Measurements from ENCODE around the gene ACTN3. TPM values are rescaled to one million over a fixed set of nuclear protein-coding genes. Genes with fewer than 3 reads are reported as not detected.

Gene ACTN3
- total and polyA plus RNA-seq, 2 donors (not counting 1 experiment from before 2014, with no cell fraction given) = under 0.01 TPM; not detected in 1

DNA sequence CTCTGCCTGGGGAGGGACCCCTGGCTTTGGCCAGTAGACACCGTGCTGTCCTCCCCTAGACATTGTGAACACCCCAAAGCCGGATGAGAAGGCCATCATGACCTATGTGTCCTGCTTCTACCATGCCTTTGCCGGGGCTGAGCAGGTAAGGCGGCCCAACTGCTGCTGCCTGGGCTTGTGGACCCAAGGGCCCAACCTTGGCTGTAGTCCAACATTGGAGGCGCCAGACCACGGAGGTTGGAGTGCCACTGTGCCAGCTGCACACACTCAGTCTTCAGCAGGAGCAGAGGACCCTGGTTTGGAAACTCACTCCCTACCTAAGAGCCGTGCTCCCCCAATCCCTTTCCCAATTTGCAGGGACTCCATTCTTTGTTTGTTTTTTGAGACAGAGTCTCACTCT, 9.4 kb downstream of the ACTN3 start:
- DNase-seq (ENCODE audit: low read depth in 2 of 2) = no peak
- Histone ChIP-seq H3K79me2 (ENCODE audit: control insufficient read depth, insufficient read depth, low read length) (no peaks in the 10 kb centered on the region), H3K9ac (ENCODE audit: insufficient read depth, low read length) (no peak overlapping the region), H3K27ac (ENCODE audit: insufficient read depth, low read length) (no peak overlapping the region), H3K27me3 (ENCODE audit: control insufficient read depth, insufficient read depth, low read length) (peaks cover 16% of the 10 kb centered on the region), H3K4me3 (replicated peaks in 1 of 4; ENCODE audit: control extremely low read depth in 1 of 4, insufficient read depth in 1 of 4, low read depth in 3 of 4, low read length in 4 of 4) (no peak overlapping the region), H3K4me2 (ENCODE audit: extremely low read depth, insufficient read depth, low read length) (no peak overlapping the region), H3K36me3 (ENCODE audit: control insufficient read depth, insufficient read depth, low read length) (no peaks in the 10 kb centered on the region), H3K9me3 (ENCODE audit: control insufficient read depth, insufficient read depth, low read depth, low read length) (no peaks in the 10 kb centered on the region), H4K20me1 (ENCODE audit: control insufficient read depth, extremely low read depth, insufficient read depth, low read length) (no peaks in the 10 kb centered on the region), H3K4me1 (ENCODE audit: control insufficient read depth, extremely low read depth, insufficient read depth, low read length) (no peaks in the 10 kb centered on the region), H2AFZ (ENCODE audit: low read length) (no peak overlapping the region)
- no peak for TF ChIP-seq EZH2 (IDR thresholded peaks at IDR 0.05; ENCODE audit: low read length, missing control alignments)
- TF ChIP-seq, protein P1, sequence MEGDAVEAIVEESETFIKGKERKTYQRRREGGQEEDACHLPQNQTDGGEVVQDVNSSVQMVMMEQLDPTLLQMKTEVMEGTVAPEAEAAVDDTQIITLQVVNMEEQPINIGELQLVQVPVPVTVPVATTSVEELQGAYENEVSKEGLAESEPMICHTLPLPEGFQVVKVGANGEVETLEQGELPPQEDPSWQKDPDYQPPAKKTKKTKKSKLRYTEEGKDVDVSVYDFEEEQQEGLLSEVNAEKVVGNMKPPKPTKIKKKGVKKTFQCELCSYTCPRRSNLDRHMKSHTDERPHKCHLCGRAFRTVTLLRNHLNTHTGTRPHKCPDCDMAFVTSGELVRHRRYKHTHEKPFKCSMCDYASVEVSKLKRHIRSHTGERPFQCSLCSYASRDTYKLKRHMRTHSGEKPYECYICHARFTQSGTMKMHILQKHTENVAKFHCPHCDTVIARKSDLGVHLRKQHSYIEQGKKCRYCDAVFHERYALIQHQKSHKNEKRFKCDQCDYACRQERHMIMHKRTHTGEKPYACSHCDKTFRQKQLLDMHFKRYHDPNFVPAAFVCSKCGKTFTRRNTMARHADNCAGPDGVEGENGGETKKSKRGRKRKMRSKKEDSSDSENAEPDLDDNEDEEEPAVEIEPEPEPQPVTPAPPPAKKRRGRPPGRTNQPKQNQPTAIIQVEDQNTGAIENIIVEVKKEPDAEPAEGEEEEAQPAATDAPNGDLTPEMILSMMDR (conservative IDR thresholded peaks at IDR 0.05 in 1 of 2, IDR thresholded peaks at IDR 0.05 in 1 of 2; ENCODE audit: low read depth in 1 of 2, low read length in 2 of 2) = no peak

DNA sequence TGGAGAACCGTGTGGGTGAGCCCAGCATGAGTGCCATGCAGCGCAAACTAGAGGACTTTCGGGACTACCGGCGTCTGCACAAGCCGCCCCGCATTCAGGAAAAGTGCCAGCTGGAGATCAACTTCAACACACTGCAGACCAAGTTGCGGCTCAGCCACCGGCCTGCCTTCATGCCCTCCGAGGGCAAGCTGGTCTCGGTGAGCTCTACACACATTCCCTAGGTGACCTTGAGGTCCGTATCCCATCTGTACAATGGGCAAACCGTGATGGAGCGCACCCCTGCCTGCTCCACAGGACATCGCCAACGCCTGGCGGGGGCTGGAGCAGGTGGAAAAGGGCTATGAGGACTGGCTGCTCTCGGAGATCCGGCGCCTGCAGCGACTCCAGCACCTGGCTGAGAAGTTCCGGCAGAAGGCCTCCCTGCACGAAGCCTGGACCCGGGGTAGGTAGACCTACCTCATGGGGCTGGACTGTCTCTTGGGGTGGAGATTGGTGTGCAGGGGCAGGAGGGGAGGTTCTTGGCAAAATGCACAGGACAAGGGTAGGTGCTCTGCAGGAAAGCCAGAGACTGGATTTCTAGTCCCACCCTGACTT, 11.1 kb downstream of the ACTN3 start:
- no peaks in the 10 kb centered on the region for H3K9me3 ChIP-seq (ENCODE audit: control insufficient read depth, insufficient read depth, low read depth, low read length)
- no peaks in the 10 kb centered on the region for H4K20me1 ChIP-seq (ENCODE audit: control insufficient read depth, extremely low read depth, insufficient read depth, low read length)
- TF ChIP-seq EZH2 (IDR thresholded peaks at IDR 0.05; ENCODE audit: low read length, missing control alignments) = no peak
- TF ChIP-seq, protein P1 (conservative IDR thresholded peaks at IDR 0.05 in 1 of 2, IDR thresholded peaks at IDR 0.05 in 1 of 2; ENCODE audit: low read depth in 1 of 2, low read length in 2 of 2) = no peak
- no peak overlapping the region for H2AFZ ChIP-seq (ENCODE audit: low read length)
- no peaks in the 10 kb centered on the region for H3K36me3 ChIP-seq (ENCODE audit: control insufficient read depth, insufficient read depth, low read length)
- H3K79me2 ChIP-seq (ENCODE audit: control insufficient read depth, insufficient read depth, low read length) = no peaks in the 10 kb centered on the region
- H3K27me3 ChIP-seq (ENCODE audit: control insufficient read depth, insufficient read depth, low read length) = peaks cover 16% of the 10 kb centered on the region
- no peaks in the 10 kb centered on the region for H3K4me1 ChIP-seq (ENCODE audit: control insufficient read depth, extremely low read depth, insufficient read depth, low read length)
- H3K9ac ChIP-seq (ENCODE audit: insufficient read depth, low read length) = no peak overlapping the region
- no peak for DNase-seq (ENCODE audit: low read depth in 2 of 2)
- no peak overlapping the region for H3K4me2 ChIP-seq (ENCODE audit: extremely low read depth, insufficient read depth, low read length)
- H3K4me3 ChIP-seq (replicated peaks in 1 of 4; ENCODE audit: control extremely low read depth in 1 of 4, insufficient read depth in 1 of 4, low read depth in 3 of 4, low read length in 4 of 4) = no peak overlapping the region
- no peak overlapping the region for H3K27ac ChIP-seq (ENCODE audit: insufficient read depth, low read length)

DNA sequence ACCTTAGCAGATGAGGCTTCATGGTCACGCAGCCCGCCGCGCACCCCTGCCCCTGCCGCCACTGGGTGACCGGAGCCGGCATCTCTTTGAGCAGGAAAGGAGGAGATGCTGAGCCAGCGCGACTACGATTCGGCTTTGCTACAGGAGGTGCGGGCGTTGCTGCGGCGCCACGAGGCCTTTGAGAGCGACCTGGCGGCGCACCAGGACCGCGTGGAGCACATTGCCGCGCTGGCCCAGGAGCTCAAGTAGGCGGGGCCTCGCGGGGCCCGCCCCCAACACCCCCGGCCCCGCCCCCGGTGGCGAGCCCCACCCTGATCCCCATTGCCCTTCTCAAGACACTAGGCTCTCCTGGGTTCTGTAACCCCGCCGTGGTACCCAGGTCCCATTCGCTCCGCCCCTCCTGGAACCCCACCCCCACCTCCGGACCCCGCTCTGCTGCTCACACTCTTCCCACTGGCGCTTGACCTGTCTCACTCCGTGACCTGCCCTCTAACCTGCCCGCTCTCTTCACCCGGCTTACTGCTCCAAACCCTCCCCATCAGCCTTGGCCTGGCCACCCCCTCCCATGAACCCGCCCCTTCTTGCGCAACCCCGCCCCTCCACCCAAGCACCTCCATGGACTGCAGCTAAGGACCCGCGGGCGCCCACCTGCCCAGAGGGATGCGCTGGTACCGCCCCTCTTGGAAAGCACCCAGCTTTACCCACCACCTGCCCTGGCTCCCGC, 12.6 kb downstream of the ACTN3 start:
- H2AFZ ChIP-seq (ENCODE audit: low read length) = no peak overlapping the region
- H3K27me3 ChIP-seq (ENCODE audit: control insufficient read depth, insufficient read depth, low read length) = peaks cover 16% of the 10 kb centered on the region
- no peaks in the 10 kb centered on the region for H3K4me1 ChIP-seq (ENCODE audit: control insufficient read depth, extremely low read depth, insufficient read depth, low read length)
- DNase-seq (ENCODE audit: low read depth in 2 of 2) = peak in 1 of 2 donors; percentile 17
- no peaks in the 10 kb centered on the region for H3K36me3 ChIP-seq (ENCODE audit: control insufficient read depth, insufficient read depth, low read length)
- no peaks in the 10 kb centered on the region for H3K9me3 ChIP-seq (ENCODE audit: control insufficient read depth, insufficient read depth, low read depth, low read length)
- TF ChIP-seq EZH2 (IDR thresholded peaks at IDR 0.05; ENCODE audit: low read length, missing control alignments) = no peak
- TF ChIP-seq, protein P1 (conservative IDR thresholded peaks at IDR 0.05 in 1 of 2, IDR thresholded peaks at IDR 0.05 in 1 of 2; ENCODE audit: low read depth in 1 of 2, low read length in 2 of 2) = no peak
- H3K79me2 ChIP-seq (ENCODE audit: control insufficient read depth, insufficient read depth, low read length) = no peaks in the 10 kb centered on the region
- H3K4me3 ChIP-seq (replicated peaks in 1 of 4; ENCODE audit: control extremely low read depth in 1 of 4, insufficient read depth in 1 of 4, low read depth in 3 of 4, low read length in 4 of 4) = no peak overlapping the region
- no peak overlapping the region for H3K27ac ChIP-seq (ENCODE audit: insufficient read depth, low read length)
- H3K4me2 ChIP-seq (ENCODE audit: extremely low read depth, insufficient read depth, low read length) = no peak overlapping the region
- H4K20me1 ChIP-seq (ENCODE audit: control insufficient read depth, extremely low read depth, insufficient read depth, low read length) = no peaks in the 10 kb centered on the region
- no peak overlapping the region for H3K9ac ChIP-seq (ENCODE audit: insufficient read depth, low read length)

Measured in fibroblast of lung (primary cell).